HepG2 (cell line): ENCODE data around the gene EMC9. TPM values are rescaled to one million over a fixed set of nuclear protein-coding genes. Genes with fewer than 3 reads are reported as not detected.

Experiments
- CREB3 ChIP-seq: sonication (generic); formaldehyde crosslinking; IDR thresholded peaks from 2 replicates; pipeline ENCODE4 v1.5.0; 2020; ENCODE audit warnings: missing genetic modification reagents
- EHMT2 ChIP-seq: fragments of 200-600 bp; sonication (generic); IDR thresholded peaks from 2 replicates; pipeline ENCODE4 v1.7.0; 2017; ENCODE audit warnings: antibody characterized with exemption, low read depth, low read length, borderline replicate concordance
- GPBP1L1 ChIP-seq: sonication (generic); formaldehyde crosslinking; IDR thresholded peaks from 2 replicates; pipeline ENCODE4 v1.5.0; 2020; ENCODE audit warnings: mild to moderate bottlenecking, missing genetic modification reagents
- HMG20B ChIP-seq: conservative IDR thresholded peaks from 2 replicates; pipeline ENCODE4 v1.6.1; 2016; ENCODE audit warnings: missing genetic modification reagents, missing compliant biosample characterization
- HNF1B ChIP-seq: sonication (generic); formaldehyde crosslinking; IDR thresholded peaks from 2 replicates; pipeline ENCODE4 v1.5.1; 2020; ENCODE audit warnings: mild to moderate bottlenecking, moderate library complexity, missing genetic modification reagents
- MXD3 ChIP-seq: IDR thresholded peaks from 2 replicates; pipeline ENCODE4 v1.6.1; 2016; ENCODE audit warnings: mild to moderate bottlenecking, missing biosample characterization, missing genetic modification reagents
- MXI1 ChIP-seq: IDR thresholded peaks from 3 replicates; pipeline ENCODE4 v1.6.1; 2012; ENCODE audit warnings: low read depth, low read length, inconsistent platforms, borderline replicate concordance
- NCOA1 ChIP-seq: sonication (generic); formaldehyde crosslinking; IDR thresholded peaks from 2 replicates; pipeline ENCODE4 v1.9.0; 2021; ENCODE audit warnings: missing genetic modification reagents
- NCOR1 ChIP-seq: fragments of 200-600 bp; sonication (generic); IDR thresholded peaks from 2 replicates; pipeline ENCODE4 v1.7.0; 2017; ENCODE audit warnings: antibody characterized with exemption, low read length, borderline replicate concordance
- NR2F2 ChIP-seq: IDR thresholded peaks from 2 replicates; pipeline ENCODE4 v1.6.1; 2012; ENCODE audit warnings: low read depth, inconsistent platforms, borderline replicate concordance
- NR2F6 ChIP-seq, 2 experiments: IDR thresholded peaks; 2 replicates each; pipeline ENCODE4 v1.6.1; 2016; ENCODE audit warnings: antibody characterized with exemption in 1 of 2, mild to moderate bottlenecking in 1 of 2
- REPIN1 ChIP-seq: sonication (generic); formaldehyde crosslinking; IDR thresholded peaks from 2 replicates; pipeline ENCODE4 v1.8.0; 2022; ENCODE audit warnings: missing genetic modification reagents, low read depth, mild to moderate bottlenecking, borderline replicate concordance
- TCF12 ChIP-seq, 2 experiments: fragments of 450-650 bp in 1 of 2; sonication (generic) in 1 of 2; formaldehyde crosslinking in 1 of 2; IDR thresholded peaks; 2 replicates each; pipeline versions ENCODE4 v1.6.1 to v1.8.0; 2017 to 2022; ENCODE audit warnings: antibody characterized with exemption in 1 of 2, mild to moderate bottlenecking in 1 of 2, missing genetic modification reagents in 1 of 2, moderate library complexity in 1 of 2
- TOE1 ChIP-seq: sonication (generic); formaldehyde crosslinking; IDR thresholded peaks from 2 replicates; pipeline ENCODE4 v1.4.0; 2020; ENCODE audit warnings: mild to moderate bottlenecking, missing genetic modification reagents
- TRIM22 ChIP-seq: fragments of 450-650 bp; IDR thresholded peaks from 2 replicates; pipeline ENCODE4 v1.6.1; 2017
- YEATS4 ChIP-seq: sonication (generic); formaldehyde crosslinking; IDR thresholded peaks from 2 replicates; pipeline ENCODE4 v1.4.0; 2020; ENCODE audit warnings: missing genetic modification reagents, borderline replicate concordance
- ZNF256 ChIP-seq: sonication (generic); formaldehyde crosslinking; conservative IDR thresholded peaks from 2 replicates; pipeline ENCODE4 v1.4.0; 2020; ENCODE audit warnings: missing genetic modification reagents
- ZNF747 ChIP-seq: sonication (generic); formaldehyde crosslinking; IDR thresholded peaks from 2 replicates; pipeline ENCODE4 v1.8.1; 2023; ENCODE audit warnings: missing genetic modification reagents, mild to moderate bottlenecking, borderline replicate concordance
- ZNF75D ChIP-seq: sonication (generic); formaldehyde crosslinking; IDR thresholded peaks from 2 replicates; pipeline ENCODE4 v1.8.1; 2023; ENCODE audit warnings: missing genetic modification reagents, mild to moderate bottlenecking, borderline replicate concordance
- ZNF772 ChIP-seq: sonication (generic); formaldehyde crosslinking; IDR thresholded peaks from 2 replicates; pipeline ENCODE4 v1.5.0; 2020; ENCODE audit warnings: mild to moderate bottlenecking, missing genetic modification reagents
- ZNF777 ChIP-seq: sonication (generic); formaldehyde crosslinking; IDR thresholded peaks from 2 replicates; pipeline ENCODE4 v1.4.0; 2020; ENCODE audit warnings: missing genetic modification reagents
- ZSCAN21 ChIP-seq: sonication (generic); formaldehyde crosslinking; IDR thresholded peaks from 2 replicates; pipeline ENCODE4 v1.8.0; 2022; ENCODE audit warnings: mild to moderate bottlenecking, missing genetic modification reagents, moderate library complexity, borderline replicate concordance
- polyA plus RNA-seq, 8 experiments: library from polyadenylated mRNA; depleted of rRNA in 3 of 8; stranded (reverse) in 7 of 8; unstranded in 1 of 8; fragments of >200 nt; fragmentation: Illumina TruSeq in 4 of 8; extraction: Trizol in 4 of 8; gene quantifications; 2 replicates each; pipeline versions ENCODE4 v1.2.1 to v1.2.3, GENCODE V29; 2011 to 2016; ENCODE audit warnings: low read depth in 4 of 8, missing spikeins in 1 of 8, mixed read lengths in 1 of 8; ENCODE audit not compliant: insufficient read depth in 1 of 8
- total RNA-seq, 5 experiments: library from RNA; depleted of rRNA; stranded (reverse); fragments of >200 nt; fragmentation: Illumina TruSeq; extraction: Trizol; gene quantifications; 2 replicates each; pipeline ENCODE4 v1.2.3, GENCODE V29; 2016; ENCODE audit warnings: low read depth in 1 of 5
- TF ChIP-seq, protein P1 (sequence below), 2 experiments: fragments of 450-650 bp in 1 of 2; sonication (generic) in 1 of 2; formaldehyde crosslinking; IDR thresholded peaks; 2 replicates each; pipeline versions ENCODE4 v1.5.0 to v1.8.0; 2020 to 2022; ENCODE audit warnings: mild to moderate bottlenecking in 1 of 2, missing genetic modification reagents in 1 of 2
- TF ChIP-seq, protein P2 (sequence below): sonication (generic); formaldehyde crosslinking; IDR thresholded peaks from 2 replicates; pipeline ENCODE4 v1.5.0; 2020; ENCODE audit warnings: missing genetic modification reagents

The EMC9 gene
- total and polyA plus RNA-seq, 2 of the 13 experiments (the other 11 are each of a cell fraction or from before 2014, with no cell fraction given) = 60.5 to 78.7 TPM

DNA sequence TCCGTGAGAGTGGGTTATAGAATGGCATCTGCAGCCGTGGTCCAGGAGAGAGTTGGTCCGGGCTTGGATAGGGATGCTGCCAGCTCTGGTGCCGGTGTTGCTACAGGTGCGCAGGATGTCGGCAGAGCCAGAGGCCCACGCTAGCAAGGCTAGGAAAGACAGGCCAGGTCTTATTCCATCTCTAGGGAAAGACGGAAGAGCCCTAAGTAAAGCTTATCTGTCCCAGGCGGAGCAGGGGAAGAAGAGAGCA, 5.9 kb downstream of the EMC9 start (continued):
- TF ChIP-seq ZSCAN21 (CRISPR knock-in tag) (no peak), REPIN1 (no peak), ZNF747 (CRISPR knock-in tag) (no peak), GPBP1L1 (no peak), CREB3 (no peak), HMG20B (CRISPR knock-in tag) (no peak), TRIM22 (no peak), NR2F6 (IDR thresholded peaks at IDR 0.05) (no peak), NR2F6 (CRISPR knock-in tag; IDR thresholded peaks at IDR 0.05) (no peak), NCOA1 (CRISPR knock-in tag) (no peak), MXD3 (CRISPR knock-in tag) (no peak), NCOR1 (no peak), ZNF777 (CRISPR knock-in tag) (no peak), YEATS4 (CRISPR knock-in tag) (no peak), ZNF256 (CRISPR knock-in tag) (no peak), EHMT2 (no peak), ZNF75D (CRISPR knock-in tag) (no peak), ZNF772 (CRISPR knock-in tag) (no peak), TCF12 (IDR thresholded peaks at IDR 0.05) (no peak), TCF12 (CRISPR knock-in tag; IDR thresholded peaks at IDR 0.05) (no peak; the same call in 1 of the 2 replicates), NR2F2 (no peak), HNF1B (CRISPR knock-in tag) (no peak), TOE1 (CRISPR knock-in tag) (no peak), MXI1 (no peak)
- TF ChIP-seq, protein P1, sequence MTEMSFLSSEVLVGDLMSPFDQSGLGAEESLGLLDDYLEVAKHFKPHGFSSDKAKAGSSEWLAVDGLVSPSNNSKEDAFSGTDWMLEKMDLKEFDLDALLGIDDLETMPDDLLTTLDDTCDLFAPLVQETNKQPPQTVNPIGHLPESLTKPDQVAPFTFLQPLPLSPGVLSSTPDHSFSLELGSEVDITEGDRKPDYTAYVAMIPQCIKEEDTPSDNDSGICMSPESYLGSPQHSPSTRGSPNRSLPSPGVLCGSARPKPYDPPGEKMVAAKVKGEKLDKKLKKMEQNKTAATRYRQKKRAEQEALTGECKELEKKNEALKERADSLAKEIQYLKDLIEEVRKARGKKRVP (CRISPR knock-in tag; IDR thresholded peaks at IDR 0.05) = no peak
- TF ChIP-seq, protein P2, sequence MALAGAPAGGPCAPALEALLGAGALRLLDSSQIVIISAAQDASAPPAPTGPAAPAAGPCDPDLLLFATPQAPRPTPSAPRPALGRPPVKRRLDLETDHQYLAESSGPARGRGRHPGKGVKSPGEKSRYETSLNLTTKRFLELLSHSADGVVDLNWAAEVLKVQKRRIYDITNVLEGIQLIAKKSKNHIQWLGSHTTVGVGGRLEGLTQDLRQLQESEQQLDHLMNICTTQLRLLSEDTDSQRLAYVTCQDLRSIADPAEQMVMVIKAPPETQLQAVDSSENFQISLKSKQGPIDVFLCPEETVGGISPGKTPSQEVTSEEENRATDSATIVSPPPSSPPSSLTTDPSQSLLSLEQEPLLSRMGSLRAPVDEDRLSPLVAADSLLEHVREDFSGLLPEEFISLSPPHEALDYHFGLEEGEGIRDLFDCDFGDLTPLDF = 0 out of 2 replicates have a peak, but pooled peaks have one; percentile 2
